K562 (cell line): ENCODE results near the gene CCDC33. TPM values are rescaled to one million over a fixed set of nuclear protein-coding genes. Genes with fewer than 3 reads are reported as not detected.

Experiments used
- CLOCK ChIP-seq: fragments of 250-450 bp; sonication (Bioruptor Pico); IDR thresholded peaks from 2 replicates; pipeline ENCODE4 v1.4.0; 2020; ENCODE audit warnings: mild to moderate bottlenecking, moderate library complexity, borderline replicate concordance
- HINFP ChIP-seq: fragments of 450-650 bp; conservative IDR thresholded peaks from 2 replicates; pipeline ENCODE4 v1.6.1; 2016; ENCODE audit warnings: missing genetic modification characterization, low read depth, mild to moderate bottlenecking, control low read depth, missing compliant biosample characterization
- KLF10 ChIP-seq: fragments of 250-450 bp; sonication (Bioruptor Pico); IDR thresholded peaks from 2 replicates; pipeline ENCODE4 v1.6.1; 2021; ENCODE audit warnings: matching md5 sums
- MAFG ChIP-seq: fragments of 450-650 bp; conservative IDR thresholded peaks from 2 replicates; pipeline ENCODE4 v1.6.1; 2016; ENCODE audit warnings: missing genetic modification characterization, missing compliant biosample characterization
- MTA2 ChIP-seq: fragments of 450-650 bp; IDR thresholded peaks from 2 replicates; pipeline ENCODE4 v1.6.1; 2016; ENCODE audit warnings: low read depth
- RBM14 ChIP-seq: fragments of 200-400 bp; formaldehyde crosslinking; IDR thresholded peaks from 2 replicates; pipeline ENCODE4 v1.6.1; 2018; ENCODE audit warnings: low read depth, mild to moderate bottlenecking, low read length, moderate library complexity, borderline replicate concordance; ENCODE audit not compliant: insufficient read depth
- REST ChIP-seq, 2 experiments: fragments of 450-650 bp; formaldehyde crosslinking in 1 of 2; IDR thresholded peaks; 2 replicates each; pipeline versions ENCODE4 v1.4.0 to v1.6.1; 2014 to 2020; ENCODE audit warnings: mild to moderate bottlenecking in 2 of 2, borderline replicate concordance in 1 of 2, low read depth in 1 of 2
- U2AF1 ChIP-seq: fragments of 200-400 bp; formaldehyde crosslinking; optimal IDR thresholded peaks from 2 replicates; pipeline ENCODE3; 2017; ENCODE audit warnings: mild to moderate bottlenecking, low read depth, low read length, moderate library complexity
- ZBTB5 ChIP-seq: fragments of 450-650 bp; IDR thresholded peaks from 2 replicates; pipeline ENCODE4 v1.6.1; 2017; ENCODE audit warnings: antibody characterized with exemption
- ZBTB7A ChIP-seq: IDR thresholded peaks from 2 replicates; pipeline ENCODE4 v1.6.1; 2011; ENCODE audit warnings: low read depth, mild to moderate bottlenecking, low read length, moderate library complexity, borderline replicate concordance; ENCODE audit not compliant: control insufficient read depth
- ZNF316 ChIP-seq: fragments of 450-650 bp; IDR thresholded peaks from 2 replicates; pipeline ENCODE4 v1.6.1; 2016
- ZNF551 ChIP-seq: fragments of 250-450 bp; sonication (Bioruptor Pico); IDR thresholded peaks from 2 replicates; pipeline ENCODE4 v1.5.0; 2021; ENCODE audit warnings: mild to moderate bottlenecking, moderate library complexity
- ZNF76 ChIP-seq: fragments of 250-450 bp; sonication (Bioruptor Pico); IDR thresholded peaks from 2 replicates; pipeline ENCODE4 v1.4.0; 2020; ENCODE audit warnings: mild to moderate bottlenecking, moderate library complexity, borderline replicate concordance
- polyA plus RNA-seq, 8 experiments: library from polyadenylated mRNA; depleted of rRNA in 4 of 8; stranded (reverse) in 5 of 8; unstranded in 3 of 8; fragments of >200 nt; fragmentation: Nextera tagmentation in 2 of 8; fragmentation: Illumina TruSeq in 1 of 8; extraction: Ambion mirVana in 2 of 8; extraction: Trizol in 1 of 8; gene quantifications; 2 replicates each; pipeline versions ENCODE4 v1.2.1 to v1.2.3, GENCODE V29; 2011 to 2014; ENCODE audit warnings: inconsistent platforms in 1 of 8, missing spikeins in 1 of 8
- total RNA-seq, 7 experiments: library from RNA; depleted of rRNA in 6 of 7; stranded (reverse); fragments of >200 nt in 6 of 7; fragmentation: Illumina TruSeq in 2 of 7; extraction: Trizol in 2 of 7; gene quantifications; 2 replicates each; pipeline versions ENCODE4 v1.2.1 to v1.2.3, GENCODE V29; 2011 to 2021; ENCODE audit warnings: low replicate concordance in 1 of 7

Gene CCDC33
- total and polyA plus RNA-seq, 9 of the 15 experiments (the other 6 are each of a cell fraction or from before 2014, with no cell fraction given), result 0.08 to 1.1 (median 0.15) TPM; not detected in 4

GRCh38 chr15:74203914-74204431 lies 32.2 kb upstream of the CCDC33 start (continued):
- TF ChIP-seq REST (IDR thresholded peaks at IDR 0.05; ENCODE audit: borderline replicate concordance), result no peak
- no peak for TF ChIP-seq REST (CRISPR knock-in tag; IDR thresholded peaks at IDR 0.05; ENCODE audit: low read depth)
- peak; percentile 21; the same call in 1 of the 2 replicates for TF ChIP-seq MAFG (tag)
- no peak for TF ChIP-seq ZNF76 (CRISPR knock-in tag)
- no peak for TF ChIP-seq ZBTB7A
- TF ChIP-seq HINFP (tag), result no peak
- TF ChIP-seq RBM14, result no peak
- TF ChIP-seq MTA2, result no peak
- TF ChIP-seq ZBTB5, result no peak
- no peak for TF ChIP-seq KLF10 (CRISPR knock-in tag)
- no peak for TF ChIP-seq U2AF1
- peak; percentile 44 for TF ChIP-seq ZNF316
- TF ChIP-seq ZNF551 (CRISPR knock-in tag), result no peak
- no peak for TF ChIP-seq CLOCK (CRISPR knock-in tag)
